Calu3 (cell line): Measurements from ENCODE around the gene RMI2. TPM values are rescaled to one million over a fixed set of nuclear protein-coding genes. Genes with fewer than 3 reads are reported as not detected.

Source experiments
- BruUV-seq: library from RNA; stranded (reverse); fragments of 400-500 nt; replicated peaks from 2 replicates; lab custom pipeline; 2021; lab: Mats Ljungman, UMichigan
- CTCF ChIA-PET: fragments of 300-600 bp; sonication (Branson Sonifier 250); formaldehyde crosslinking; loops from one replicate; lab custom pipeline; 2022; ENCODE audit warnings: antibody characterized with exemption; lab: Charles Lee
- DNase-seq: peaks from one replicate; pipeline ENCODE4 v3.0.0; 2022
- H3K27ac Mint-ChIP-seq: one replicate; pipeline ENCODE4 v1.8.0; 2022; ENCODE audit warnings: mixed read lengths; ENCODE audit not compliant: unreplicated experiment
- H3K27me3 Mint-ChIP-seq: one replicate; pipeline ENCODE4 v1.8.0; 2022; ENCODE audit warnings: mixed read lengths; ENCODE audit not compliant: unreplicated experiment
- H3K36me3 Mint-ChIP-seq: one replicate; pipeline ENCODE4 v1.8.0; 2022; ENCODE audit warnings: mild to moderate bottlenecking, moderate library complexity, mixed read lengths; ENCODE audit not compliant: insufficient read depth, unreplicated experiment
- H3K4me1 Mint-ChIP-seq: one replicate; pipeline ENCODE4 v1.8.0; 2022; ENCODE audit warnings: mild to moderate bottlenecking, low read depth, mixed read lengths; ENCODE audit not compliant: unreplicated experiment
- H3K4me3 Mint-ChIP-seq: one replicate; pipeline ENCODE4 v1.8.0; 2022; ENCODE audit warnings: mild to moderate bottlenecking, low read depth, moderate library complexity, mixed read lengths; ENCODE audit not compliant: unreplicated experiment
- H3K9me3 Mint-ChIP-seq: one replicate; pipeline ENCODE4 v1.8.0; 2022; ENCODE audit warnings: low read depth, mixed read lengths; ENCODE audit not compliant: unreplicated experiment
- intact Hi-C: fragments of 100-400 bp; cut with micrococcal nuclease; formaldehyde crosslinking; loops from one replicate; pipeline ENCODE4 v1.10.0; 2022; ENCODE audit not compliant: unreplicated experiment
- total RNA-seq: library from RNA; stranded (reverse); gene quantifications from 2 replicates; pipeline ENCODE4 v1.2.3, GENCODE V29; 2022
- TF ChIP-seq, protein P1 (sequence below): fragments of 200-600 bp; IDR thresholded peaks from one replicate; pipeline ENCODE4 v1.8.0; 2022; ENCODE audit warnings: antibody characterized with exemption; ENCODE audit not compliant: unreplicated experiment

RMI2 gene
- total RNA-seq, 1 experiment from 2014 or later, result 55.4 TPM

DNA sequence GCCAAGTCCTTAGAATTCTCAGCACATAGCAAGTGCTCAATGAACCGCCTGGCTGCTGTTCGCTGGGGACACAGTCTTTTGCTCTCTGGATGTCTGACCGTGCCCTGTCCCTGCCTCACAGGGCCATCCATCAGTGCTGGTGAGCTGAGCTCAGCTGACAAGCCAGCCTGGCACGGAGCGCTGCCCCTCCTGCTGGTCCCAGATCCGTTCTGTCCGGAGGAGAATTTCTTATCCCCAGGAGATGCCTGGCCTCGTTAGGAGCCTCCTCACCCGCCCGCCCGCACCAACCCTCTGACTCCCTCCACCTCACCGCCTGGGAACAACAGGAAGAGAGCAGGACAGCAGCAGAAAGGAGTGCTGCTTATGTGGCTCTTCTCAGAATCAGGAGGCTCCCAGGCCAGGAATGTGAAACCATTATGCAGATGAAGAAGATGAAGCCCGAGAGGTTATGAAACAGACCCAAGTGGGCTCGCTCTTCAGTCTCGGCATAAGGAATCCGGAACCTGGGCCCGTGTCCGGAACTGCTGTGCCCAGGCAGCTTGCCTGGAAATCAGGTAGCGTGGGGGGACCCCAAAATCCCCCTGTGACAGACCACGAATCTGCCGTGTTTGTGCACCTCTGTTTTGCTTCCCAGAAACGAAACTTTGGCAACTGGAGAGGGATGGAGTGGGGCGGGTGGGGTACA lies 28.8 kb upstream of the RMI2 start:
- H3K9me3 Mint-ChIP-seq, result no peaks in the 10 kb centered on the region
- TF ChIP-seq, protein P1, sequence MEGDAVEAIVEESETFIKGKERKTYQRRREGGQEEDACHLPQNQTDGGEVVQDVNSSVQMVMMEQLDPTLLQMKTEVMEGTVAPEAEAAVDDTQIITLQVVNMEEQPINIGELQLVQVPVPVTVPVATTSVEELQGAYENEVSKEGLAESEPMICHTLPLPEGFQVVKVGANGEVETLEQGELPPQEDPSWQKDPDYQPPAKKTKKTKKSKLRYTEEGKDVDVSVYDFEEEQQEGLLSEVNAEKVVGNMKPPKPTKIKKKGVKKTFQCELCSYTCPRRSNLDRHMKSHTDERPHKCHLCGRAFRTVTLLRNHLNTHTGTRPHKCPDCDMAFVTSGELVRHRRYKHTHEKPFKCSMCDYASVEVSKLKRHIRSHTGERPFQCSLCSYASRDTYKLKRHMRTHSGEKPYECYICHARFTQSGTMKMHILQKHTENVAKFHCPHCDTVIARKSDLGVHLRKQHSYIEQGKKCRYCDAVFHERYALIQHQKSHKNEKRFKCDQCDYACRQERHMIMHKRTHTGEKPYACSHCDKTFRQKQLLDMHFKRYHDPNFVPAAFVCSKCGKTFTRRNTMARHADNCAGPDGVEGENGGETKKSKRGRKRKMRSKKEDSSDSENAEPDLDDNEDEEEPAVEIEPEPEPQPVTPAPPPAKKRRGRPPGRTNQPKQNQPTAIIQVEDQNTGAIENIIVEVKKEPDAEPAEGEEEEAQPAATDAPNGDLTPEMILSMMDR, result no peak
- no peak overlapping the region for H3K27ac Mint-ChIP-seq
- no peaks in the 10 kb centered on the region for H3K36me3 Mint-ChIP-seq
- H3K4me3 Mint-ChIP-seq, result no peak overlapping the region
- no peaks in the 10 kb centered on the region for H3K27me3 Mint-ChIP-seq
- CTCF ChIA-PET, result no interaction called here
- H3K4me1 Mint-ChIP-seq, result peaks cover 10% of the 10 kb centered on the region
- BruUV-seq, result no TSS peak
- intact Hi-C loops, result no loop called here
- no peak for DNase-seq

DNA sequence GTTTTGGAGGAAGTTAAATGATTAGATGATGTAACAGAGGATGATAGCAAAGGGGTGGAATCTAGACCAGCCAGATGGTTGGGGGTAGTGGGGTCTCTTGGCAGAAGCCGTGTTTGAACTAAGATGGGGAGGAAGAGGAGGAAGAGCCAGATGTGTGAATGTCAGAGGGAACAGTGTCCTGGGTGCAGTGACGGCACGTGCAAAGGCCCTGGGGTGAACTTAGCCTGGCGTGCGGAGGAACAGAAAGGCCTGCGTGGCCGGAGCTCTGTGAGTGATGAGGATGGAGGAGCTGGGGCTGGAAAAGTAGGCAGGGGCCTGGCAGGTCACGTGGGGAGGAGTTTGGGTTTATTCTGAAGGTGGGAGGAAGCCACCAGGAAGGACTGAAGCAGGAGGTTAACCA lies 26.4 kb upstream of the RMI2 start:
- CTCF ChIA-PET, result no interaction called here

DNA sequence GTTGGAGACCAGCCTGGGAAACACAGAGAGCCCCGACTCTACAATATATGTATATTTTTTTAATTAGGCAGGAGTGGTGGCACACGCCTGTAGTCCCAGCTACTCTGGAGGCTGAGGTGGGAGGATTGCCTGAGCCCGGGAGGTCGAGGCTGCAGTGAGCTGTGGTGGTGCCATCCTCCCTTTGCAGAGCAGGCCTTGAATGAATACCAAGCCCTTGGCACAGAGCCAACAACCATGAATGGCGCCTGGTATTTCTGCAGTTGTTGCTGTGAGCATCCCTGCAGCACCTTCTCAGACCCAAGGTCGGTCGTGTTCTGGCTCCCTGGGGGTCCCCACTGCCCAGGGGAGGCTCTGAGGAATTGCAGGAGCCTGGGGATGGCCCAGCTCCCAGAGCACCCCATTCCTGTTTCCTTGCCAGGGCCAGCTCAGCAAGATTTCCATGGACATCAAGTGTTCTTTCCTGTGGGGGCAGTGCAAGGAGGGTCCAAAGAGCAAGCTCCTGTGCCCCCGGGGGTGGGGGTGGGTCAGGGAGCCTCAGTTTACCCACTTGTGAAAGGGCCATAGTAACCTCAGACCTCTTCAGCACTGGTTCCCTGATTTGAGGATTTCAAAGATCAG lies 25.6 kb upstream of the RMI2 start:
- H3K4me3 Mint-ChIP-seq, result no peak overlapping the region
- no TSS peak for BruUV-seq
- no peaks in the 10 kb centered on the region for H3K27me3 Mint-ChIP-seq
- H3K9me3 Mint-ChIP-seq, result no peaks in the 10 kb centered on the region
- DNase-seq, result peak; percentile 57
- H3K27ac Mint-ChIP-seq, result no peak overlapping the region
- no peaks in the 10 kb centered on the region for H3K4me1 Mint-ChIP-seq
- no peaks in the 10 kb centered on the region for H3K36me3 Mint-ChIP-seq
- TF ChIP-seq, protein P1, result no peak
- intact Hi-C loops, result no loop called here
- CTCF ChIA-PET, result interaction anchor here (0.6 kb wide), 1 partner anchor 11 kb away, joined by 6 read pairs; no protein-coding TSS in a partner anchor

More for the DNA sequence above, 26.4 kb upstream of the RMI2 start:
- DNase-seq, result no peak
- Mint-ChIP-seq H3K4me1 (no peaks in the 10 kb centered on the region), H3K36me3 (no peaks in the 10 kb centered on the region), H3K9me3 (no peaks in the 10 kb centered on the region), H3K4me3 (no peak overlapping the region), H3K27ac (no peak overlapping the region), H3K27me3 (no peaks in the 10 kb centered on the region)
- TF ChIP-seq, protein P1, result no peak
- intact Hi-C loops, result no loop called here
- BruUV-seq, result no TSS peak

DNA sequence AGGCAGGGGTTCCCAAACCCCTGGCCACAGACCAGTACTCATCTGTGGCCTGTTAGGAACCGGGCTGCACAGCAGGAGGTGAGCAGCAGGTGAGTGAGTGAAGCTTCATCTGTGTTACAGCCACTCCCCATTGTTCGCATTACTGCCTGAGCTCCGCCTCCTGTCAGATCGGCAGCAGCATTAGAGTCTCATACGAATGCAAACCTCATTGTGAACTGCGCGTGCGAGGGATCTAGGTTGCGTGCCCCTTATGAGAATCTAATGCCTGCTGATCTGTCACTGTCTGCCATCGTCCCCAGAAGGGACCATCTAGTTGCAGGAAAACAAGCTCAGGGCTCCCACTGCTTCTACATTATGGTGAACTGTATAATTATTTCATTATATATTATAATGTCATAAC lies 25.1 kb upstream of the RMI2 start:
- DNase-seq, result no peak
- CTCF ChIA-PET, result no interaction called here
- H3K9me3 Mint-ChIP-seq, result no peaks in the 10 kb centered on the region
- no peaks in the 10 kb centered on the region for H3K4me1 Mint-ChIP-seq
- TF ChIP-seq, protein P1, result no peak
- H3K27ac Mint-ChIP-seq, result no peak overlapping the region
- H3K27me3 Mint-ChIP-seq, result no peaks in the 10 kb centered on the region
- intact Hi-C loops, result no loop called here
- no peak overlapping the region for H3K4me3 Mint-ChIP-seq
- no peaks in the 10 kb centered on the region for H3K36me3 Mint-ChIP-seq
- no TSS peak for BruUV-seq
